HEK293 (cell line): ENCODE data around the gene SEMA3F.

ENCODE experiments used
- CTCF ChIA-PET: fragments of 350-600 bp; formaldehyde crosslinking; extraction: SDS; loops from one replicate; lab custom pipeline; 2021; ENCODE audit warnings: antibody characterized with exemption; lab: Yijun Ruan, JAX
- POLR2A ChIA-PET: fragments of 300-600 bp; formaldehyde crosslinking; extraction: SDS; loops from one replicate; lab custom pipeline; 2020; ENCODE audit warnings: antibody characterized with exemption, inconsistent platforms; lab: Yijun Ruan, JAX
- H3K27ac ChIP-seq: fragments of 200-500 bp; sonication (Bioruptor generic); 2 replicates; pipeline ENCODE4 v1.5.1; 2014; ENCODE audit warnings: low read depth, low read length, control low read depth, inconsistent platforms; ENCODE audit errors: extremely low read depth
- H3K36me3 ChIP-seq, 2 experiments: fragments of 200-500 bp in 1 of 2; sonication (Bioruptor generic) in 1 of 2; 1 replicate in 1 of 2; 2 replicates in 1 of 2; pipeline ENCODE4 v1.5.1; 2014 to 2017; ENCODE audit warnings: inconsistent platforms in 2 of 2, low read length in 2 of 2; ENCODE audit not compliant: control insufficient read depth in 2 of 2, insufficient read depth in 1 of 2
- H3K4me1 ChIP-seq: fragments of 200-500 bp; sonication (Bioruptor generic); 2 replicates; pipeline ENCODE4 v1.5.1; 2014; ENCODE audit warnings: mild to moderate bottlenecking, low read length, inconsistent platforms; ENCODE audit not compliant: control insufficient read depth, insufficient read depth
- H3K4me3 ChIP-seq: 2 replicates; pipeline ENCODE4 v1.5.1; 2011; ENCODE audit warnings: low read depth, mild to moderate bottlenecking, control low read depth, low read length, moderate library complexity
- H3K9me3 ChIP-seq: fragments of 200-500 bp; sonication (Bioruptor generic); 2 replicates; pipeline ENCODE4 v1.5.1; 2014; ENCODE audit warnings: low read depth, low read length, inconsistent platforms; ENCODE audit not compliant: control insufficient read depth, insufficient read depth
- GLI4 ChIP-seq: fragments of 450-650 bp; formaldehyde crosslinking; IDR thresholded peaks from 2 replicates; pipeline ENCODE4 v1.5.1; 2016; ENCODE audit warnings: missing biosample characterization, missing genetic modification characterization
- SALL2 ChIP-seq: fragments of 450-650 bp; formaldehyde crosslinking; IDR thresholded peaks from 2 replicates; pipeline ENCODE4 v1.5.0; 2017; ENCODE audit warnings: missing biosample characterization, mild to moderate bottlenecking, missing genetic modification characterization, borderline replicate concordance
- ZBTB21 ChIP-seq: fragments of 450-650 bp; formaldehyde crosslinking; IDR thresholded peaks from 2 replicates; pipeline ENCODE4 v1.5.1; 2017; ENCODE audit warnings: missing biosample characterization, missing genetic modification characterization
- ZFP3 ChIP-seq: fragments of 450-650 bp; formaldehyde crosslinking; IDR thresholded peaks from 2 replicates; pipeline ENCODE4 v1.5.1; 2016; ENCODE audit warnings: low read depth, missing biosample characterization, missing genetic modification characterization
- ZNF214 ChIP-seq: fragments of 450-650 bp; formaldehyde crosslinking; IDR thresholded peaks from 2 replicates; pipeline ENCODE4 v1.5.1; 2017; ENCODE audit warnings: missing biosample characterization, mild to moderate bottlenecking, missing genetic modification characterization, borderline replicate concordance
- ZNF221 ChIP-seq: fragments of 450-650 bp; formaldehyde crosslinking; IDR thresholded peaks from 2 replicates; pipeline ENCODE4 v1.5.1; 2017; ENCODE audit warnings: missing biosample characterization, missing genetic modification characterization, borderline replicate concordance
- ZNF311 ChIP-seq: fragments of 450-650 bp; formaldehyde crosslinking; IDR thresholded peaks from 2 replicates; pipeline ENCODE4 v1.5.1; 2017; ENCODE audit warnings: missing biosample characterization, missing genetic modification characterization, borderline replicate concordance
- ZNF341 ChIP-seq: fragments of 450-650 bp; formaldehyde crosslinking; IDR thresholded peaks from 2 replicates; pipeline ENCODE4; 2016; ENCODE audit warnings: low read depth, missing biosample characterization, missing genetic modification characterization
- ZNF426 ChIP-seq: fragments of 450-650 bp; formaldehyde crosslinking; IDR thresholded peaks from 2 replicates; pipeline ENCODE4 v1.5.1; 2017; ENCODE audit warnings: missing biosample characterization, missing genetic modification characterization, mild to moderate bottlenecking, inconsistent platforms, moderate library complexity
- ZNF514 ChIP-seq: fragments of 450-650 bp; formaldehyde crosslinking; IDR thresholded peaks from 2 replicates; pipeline ENCODE4 v1.5.1; 2016; ENCODE audit warnings: missing biosample characterization, missing genetic modification characterization
- ZNF530 ChIP-seq: fragments of 450-650 bp; formaldehyde crosslinking; IDR thresholded peaks from 2 replicates; pipeline ENCODE4 v1.5.1; 2016; ENCODE audit warnings: low read depth, missing biosample characterization, missing genetic modification characterization
- ZNF561 ChIP-seq: fragments of 450-650 bp; IDR thresholded peaks from 2 replicates; pipeline ENCODE4 v1.5.1; 2018; ENCODE audit warnings: missing biosample characterization, missing genetic modification characterization, borderline replicate concordance
- ZNF596 ChIP-seq: fragments of 450-650 bp; IDR thresholded peaks from 2 replicates; pipeline ENCODE4 v1.5.0; 2018; ENCODE audit warnings: missing biosample characterization, mild to moderate bottlenecking, missing genetic modification characterization, moderate library complexity
- ZNF623 ChIP-seq: fragments of 450-650 bp; formaldehyde crosslinking; IDR thresholded peaks from 2 replicates; pipeline ENCODE4 v1.5.1; 2016; ENCODE audit warnings: missing biosample characterization, missing genetic modification characterization
- ZNF624 ChIP-seq: fragments of 450-650 bp; formaldehyde crosslinking; IDR thresholded peaks from 2 replicates; pipeline ENCODE4 v1.5.1; 2017; ENCODE audit warnings: missing biosample characterization, missing genetic modification characterization
- ZNF776 ChIP-seq: fragments of 450-650 bp; formaldehyde crosslinking; IDR thresholded peaks from 2 replicates; pipeline ENCODE4 v1.5.0; 2017; ENCODE audit warnings: missing biosample characterization, missing genetic modification characterization, borderline replicate concordance
- ZNF792 ChIP-seq: fragments of 450-650 bp; formaldehyde crosslinking; IDR thresholded peaks from 2 replicates; pipeline ENCODE4 v1.5.1; 2016; ENCODE audit warnings: missing biosample characterization, missing genetic modification characterization
- TF ChIP-seq, protein P1 (sequence below): fragments of 450-650 bp; formaldehyde crosslinking; IDR thresholded peaks from 2 replicates; pipeline ENCODE4 v1.5.1; 2016; ENCODE audit warnings: missing biosample characterization, missing genetic modification characterization
- TF ChIP-seq, protein P2 (sequence below): fragments of 450-650 bp; formaldehyde crosslinking; IDR thresholded peaks from 2 replicates; pipeline ENCODE4 v1.5.1; 2017; ENCODE audit warnings: missing biosample characterization, missing genetic modification characterization
- TF ChIP-seq, protein P3 (sequence below): fragments of 450-650 bp; formaldehyde crosslinking; conservative IDR thresholded peaks from 2 replicates; pipeline ENCODE4 v1.5.1; 2016; ENCODE audit warnings: low read depth, missing biosample characterization, missing genetic modification characterization
- TF ChIP-seq, protein P4 (sequence below): fragments of 450-650 bp; formaldehyde crosslinking; IDR thresholded peaks from 2 replicates; pipeline ENCODE4 v1.5.1; 2016; ENCODE audit warnings: missing biosample characterization, missing genetic modification characterization

The SEMA3F gene

DNA sequence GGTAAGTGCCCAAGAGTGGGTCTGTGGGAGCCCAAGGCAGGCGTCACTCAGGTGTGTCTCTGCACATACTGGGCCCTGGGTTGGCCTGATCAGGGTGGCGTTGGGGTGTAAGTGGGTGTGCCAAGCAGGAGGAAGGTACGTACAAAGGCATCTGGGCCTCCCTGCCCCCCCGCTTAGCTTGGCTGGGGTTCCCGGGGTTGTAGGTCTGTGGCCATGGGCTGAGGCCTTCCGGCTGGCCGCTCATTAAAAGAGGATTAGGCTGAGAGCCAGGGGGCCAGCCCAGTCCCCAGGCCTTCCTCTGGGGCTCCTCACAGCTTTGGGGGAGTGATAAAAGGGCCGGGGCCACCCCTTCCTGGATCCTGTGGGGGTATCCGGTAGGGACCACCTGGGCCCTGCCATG lies 13.3 kb downstream of the SEMA3F start (continued):
- TF ChIP-seq ZNF530 (tag by site-specific recombination) (no peak), ZFP3 (tag by site-specific recombination) (no peak), ZNF311 (no peak), ZBTB21 (tag by site-specific recombination) (no peak), ZNF776 (tag by site-specific recombination) (no peak)
- TF ChIP-seq, protein P1, sequence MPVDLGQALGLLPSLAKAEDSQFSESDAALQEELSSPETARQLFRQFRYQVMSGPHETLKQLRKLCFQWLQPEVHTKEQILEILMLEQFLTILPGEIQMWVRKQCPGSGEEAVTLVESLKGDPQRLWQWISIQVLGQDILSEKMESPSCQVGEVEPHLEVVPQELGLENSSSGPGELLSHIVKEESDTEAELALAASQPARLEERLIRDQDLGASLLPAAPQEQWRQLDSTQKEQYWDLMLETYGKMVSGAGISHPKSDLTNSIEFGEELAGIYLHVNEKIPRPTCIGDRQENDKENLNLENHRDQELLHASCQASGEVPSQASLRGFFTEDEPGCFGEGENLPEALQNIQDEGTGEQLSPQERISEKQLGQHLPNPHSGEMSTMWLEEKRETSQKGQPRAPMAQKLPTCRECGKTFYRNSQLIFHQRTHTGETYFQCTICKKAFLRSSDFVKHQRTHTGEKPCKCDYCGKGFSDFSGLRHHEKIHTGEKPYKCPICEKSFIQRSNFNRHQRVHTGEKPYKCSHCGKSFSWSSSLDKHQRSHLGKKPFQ (tag by site-specific recombination), result no peak
- TF ChIP-seq, protein P2, sequence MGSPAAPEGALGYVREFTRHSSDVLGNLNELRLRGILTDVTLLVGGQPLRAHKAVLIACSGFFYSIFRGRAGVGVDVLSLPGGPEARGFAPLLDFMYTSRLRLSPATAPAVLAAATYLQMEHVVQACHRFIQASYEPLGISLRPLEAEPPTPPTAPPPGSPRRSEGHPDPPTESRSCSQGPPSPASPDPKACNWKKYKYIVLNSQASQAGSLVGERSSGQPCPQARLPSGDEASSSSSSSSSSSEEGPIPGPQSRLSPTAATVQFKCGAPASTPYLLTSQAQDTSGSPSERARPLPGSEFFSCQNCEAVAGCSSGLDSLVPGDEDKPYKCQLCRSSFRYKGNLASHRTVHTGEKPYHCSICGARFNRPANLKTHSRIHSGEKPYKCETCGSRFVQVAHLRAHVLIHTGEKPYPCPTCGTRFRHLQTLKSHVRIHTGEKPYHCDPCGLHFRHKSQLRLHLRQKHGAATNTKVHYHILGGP (tag by site-specific recombination), result no peak
- TF ChIP-seq, all 188 proteins: peak for 0

DNA sequence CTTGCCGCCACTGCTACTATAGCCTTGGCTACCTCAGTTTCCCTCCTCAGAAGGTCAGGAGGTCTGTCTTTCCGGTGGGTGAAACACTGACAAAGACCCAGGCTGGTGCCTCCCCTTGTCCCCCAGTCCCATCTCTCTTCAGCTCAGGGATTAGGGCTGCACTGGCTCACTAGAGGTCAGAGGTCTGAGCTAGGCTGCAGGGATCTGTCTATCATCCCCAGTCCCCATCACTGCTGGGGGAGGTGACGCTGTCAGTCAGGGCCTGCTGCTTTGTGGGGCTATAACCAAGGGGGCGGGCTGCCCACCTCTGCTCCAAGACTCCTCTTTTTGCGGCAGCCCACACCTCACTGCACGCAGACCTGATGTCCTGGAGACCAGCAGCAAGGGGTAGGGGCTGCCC lies 13.7 kb downstream of the SEMA3F start:
- H3K4me3 ChIP-seq, result no peak overlapping the region
- POLR2A ChIA-PET, result no interaction called here
- H3K36me3 ChIP-seq, result peaks cover 0 to 22% of the 10 kb centered on the region in 2 experiments; a peak in 1 of 3 replicates
- no peak overlapping the region for H3K27ac ChIP-seq
- H3K4me1 ChIP-seq, result peaks cover 10% of the 10 kb centered on the region
- no peak for TF ChIP-seq ZNF514 (tag by site-specific recombination)
- TF ChIP-seq, protein P3, sequence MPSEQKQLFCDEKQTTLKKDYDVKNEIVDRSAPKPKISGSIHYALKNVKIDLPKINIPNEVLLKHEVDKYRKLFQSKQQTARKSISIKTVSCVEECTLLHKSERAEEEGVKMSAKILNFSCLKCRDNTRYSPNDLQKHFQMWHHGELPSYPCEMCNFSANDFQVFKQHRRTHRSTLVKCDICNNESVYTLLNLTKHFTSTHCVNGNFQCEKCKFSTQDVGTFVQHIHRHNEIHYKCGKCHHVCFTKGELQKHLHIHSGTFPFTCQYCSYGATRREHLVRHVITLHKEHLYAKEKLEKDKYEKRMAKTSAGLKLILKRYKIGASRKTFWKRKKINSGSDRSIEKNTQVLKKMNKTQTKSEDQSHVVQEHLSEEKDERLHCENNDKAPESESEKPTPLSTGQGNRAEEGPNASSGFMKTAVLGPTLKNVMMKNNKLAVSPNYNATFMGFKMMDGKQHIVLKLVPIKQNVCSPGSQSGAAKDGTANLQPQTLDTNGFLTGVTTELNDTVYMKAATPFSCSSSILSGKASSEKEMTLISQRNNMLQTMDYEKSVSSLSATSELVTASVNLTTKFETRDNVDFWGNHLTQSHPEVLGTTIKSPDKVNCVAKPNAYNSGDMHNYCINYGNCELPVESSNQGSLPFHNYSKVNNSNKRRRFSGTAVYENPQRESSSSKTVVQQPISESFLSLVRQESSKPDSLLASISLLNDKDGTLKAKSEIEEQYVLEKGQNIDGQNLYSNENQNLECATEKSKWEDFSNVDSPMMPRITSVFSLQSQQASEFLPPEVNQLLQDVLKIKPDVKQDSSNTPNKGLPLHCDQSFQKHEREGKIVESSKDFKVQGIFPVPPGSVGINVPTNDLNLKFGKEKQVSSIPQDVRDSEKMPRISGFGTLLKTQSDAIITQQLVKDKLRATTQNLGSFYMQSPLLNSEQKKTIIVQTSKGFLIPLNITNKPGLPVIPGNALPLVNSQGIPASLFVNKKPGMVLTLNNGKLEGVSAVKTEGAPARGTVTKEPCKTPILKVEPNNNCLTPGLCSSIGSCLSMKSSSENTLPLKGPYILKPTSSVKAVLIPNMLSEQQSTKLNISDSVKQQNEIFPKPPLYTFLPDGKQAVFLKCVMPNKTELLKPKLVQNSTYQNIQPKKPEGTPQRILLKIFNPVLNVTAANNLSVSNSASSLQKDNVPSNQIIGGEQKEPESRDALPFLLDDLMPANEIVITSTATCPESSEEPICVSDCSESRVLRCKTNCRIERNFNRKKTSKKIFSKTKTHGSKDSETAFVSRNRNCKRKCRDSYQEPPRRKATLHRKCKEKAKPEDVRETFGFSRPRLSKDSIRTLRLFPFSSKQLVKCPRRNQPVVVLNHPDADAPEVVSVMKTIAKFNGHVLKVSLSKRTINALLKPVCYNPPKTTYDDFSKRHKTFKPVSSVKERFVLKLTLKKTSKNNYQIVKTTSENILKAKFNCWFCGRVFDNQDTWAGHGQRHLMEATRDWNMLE, result no peak
- TF ChIP-seq ZNF214 (tag by site-specific recombination), result no peak
- TF ChIP-seq GLI4 (tag by site-specific recombination), result no peak
- TF ChIP-seq, protein P4, sequence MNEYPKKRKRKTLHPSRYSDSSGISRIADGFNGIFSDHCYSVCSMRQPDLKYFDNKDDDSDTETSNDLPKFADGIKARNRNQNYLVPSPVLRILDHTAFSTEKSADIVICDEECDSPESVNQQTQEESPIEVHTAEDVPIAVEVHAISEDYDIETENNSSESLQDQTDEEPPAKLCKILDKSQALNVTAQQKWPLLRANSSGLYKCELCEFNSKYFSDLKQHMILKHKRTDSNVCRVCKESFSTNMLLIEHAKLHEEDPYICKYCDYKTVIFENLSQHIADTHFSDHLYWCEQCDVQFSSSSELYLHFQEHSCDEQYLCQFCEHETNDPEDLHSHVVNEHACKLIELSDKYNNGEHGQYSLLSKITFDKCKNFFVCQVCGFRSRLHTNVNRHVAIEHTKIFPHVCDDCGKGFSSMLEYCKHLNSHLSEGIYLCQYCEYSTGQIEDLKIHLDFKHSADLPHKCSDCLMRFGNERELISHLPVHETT (tag by site-specific recombination), result no peak
- TF ChIP-seq ZNF792, result no peak
- TF ChIP-seq ZNF561 (tag by site-specific recombination), result no peak
- no peak for TF ChIP-seq ZNF596 (tag by site-specific recombination)
- TF ChIP-seq ZNF311, result no peak
- no peak for TF ChIP-seq ZNF624 (tag by site-specific recombination)
- TF ChIP-seq ZNF341 (tag by site-specific recombination), result no peak
- no peak for TF ChIP-seq ZNF221 (tag by site-specific recombination)
- TF ChIP-seq SALL2 (tag by site-specific recombination), result no peak
- TF ChIP-seq ZNF426 (tag by site-specific recombination), result no peak
- TF ChIP-seq ZNF623 (tag by site-specific recombination), result no peak
- CTCF ChIA-PET, result interaction anchor here (0.5 to 0.8 kb wide), 2 partner anchors 48 to 76 kb away, joined by 3 read pairs; no protein-coding TSS in a partner anchor
- no peaks in the 10 kb centered on the region for H3K9me3 ChIP-seq
